ENCODE data around the gene RANBP10. TPM values are rescaled to one million over a fixed set of nuclear protein-coding genes. Genes with fewer than 3 reads are reported as not detected.

The RANBP10 gene
- polyA plus RNA-seq, 2 of the 4 experiments (the other 2 are of a cell fraction), result 7.5 to 9.8 TPM

GRCh38 chr16:67844497-67844896 is 38.1 kb upstream of the RANBP10 start:
- H3K9me3 ChIP-seq, result no peaks in the 10 kb centered on the region
- H3K27ac ChIP-seq, result no peak overlapping the region
- no peak overlapping the region for H3K4me3 ChIP-seq
- ATAC-seq, result no peak
- 90% methylated on average over 4 of the region's 4 CpGs for WGBS (ENCODE audit: missing lambda C conversion rate)
- FAIRE-seq, result no peak
- peaks cover 40% of the 10 kb centered on the region for H3K4me1 ChIP-seq
- CTCF ChIA-PET, result interaction anchor here (1.1 to 4.1 kb wide), 4 partner anchors 23 to 84 kb away, joined by 3 to 38 read pairs (median 4); no protein-coding TSS in a partner anchor
- DNase-seq (ENCODE audit: low read depth in 1 of 2, low spot score in 1 of 2), result no peak
- H3K4me2 ChIP-seq, result peak overlapping the region; percentile 87
- POLR2A ChIA-PET, result no interaction called here
- TF ChIP-seq JUNB (IDR thresholded peaks at IDR 0.05) (no peak), RNF2 (IDR thresholded peaks at IDR 0.05; ENCODE audit: borderline replicate concordance, low read depth) (no peak), ATOH8 (CRISPR knock-in tag; IDR thresholded peaks at IDR 0.05; ENCODE audit: low read depth) (no peak), ZNF302 (CRISPR knock-in tag; IDR thresholded peaks at IDR 0.05) (no peak), CHD4 (IDR thresholded peaks at IDR 0.05; ENCODE audit: borderline replicate concordance) (no peak), EHF (CRISPR knock-in tag; IDR thresholded peaks at IDR 0.05) (no peak), ZC3H11A (IDR thresholded peaks at IDR 0.05) (no peak), FOXS1 (CRISPR knock-in tag; IDR thresholded peaks at IDR 0.05) (no peak), GATA3 (IDR thresholded peaks at IDR 0.05; ENCODE audit: borderline replicate concordance) (no peak), FOSB (CRISPR knock-in tag; IDR thresholded peaks at IDR 0.05) (no peak)

GRCh38 chr16:67843343-67843765 is 37.0 kb upstream of the RANBP10 start:
- peak overlapping the region; percentile 87 for H3K4me2 ChIP-seq
- H3K4me3 ChIP-seq, result peak overlapping the region; percentile 58
- ChIA-PET CTCF (interaction anchor here (0.8 to 4.1 kb wide), 3 partner anchors 15 to 85 kb away, joined by 3 to 38 read pairs (median 4); no protein-coding TSS in a partner anchor), POLR2A (interaction anchor here (0.7 kb wide), 1 partner anchor 37 kb away, joined by 3 read pairs; the partner anchor contains the start of gene TSNAXIP1)
- H3K9me3 ChIP-seq, result no peaks in the 10 kb centered on the region
- peaks cover 37% of the 10 kb centered on the region for H3K4me1 ChIP-seq
- DNase-seq (ENCODE audit: low read depth in 1 of 2, low spot score in 1 of 2) (no peak), FAIRE-seq (no peak), ATAC-seq (no peak)
- H3K27ac ChIP-seq, result peak overlapping the region in 1 of 2 experiments; percentile 97; a peak in 1 of 6 replicates
- 97% methylated on average over 11 of the region's 11 CpGs for WGBS (ENCODE audit: missing lambda C conversion rate)
- TF ChIP-seq RCOR1 (IDR thresholded peaks at IDR 0.05; ENCODE audit: low read depth, low read length), result no peak
- TF ChIP-seq GATA3 (IDR thresholded peaks at IDR 0.05; ENCODE audit: borderline replicate concordance), result no peak
- no peak for TF ChIP-seq FOSB (CRISPR knock-in tag; IDR thresholded peaks at IDR 0.05)
- no peak for TF ChIP-seq JUN (IDR thresholded peaks at IDR 0.05)
- no peak for TF ChIP-seq POLR2AphosphoS2 (conservative IDR thresholded peaks at IDR 0.05; ENCODE audit: low read length)
- TF ChIP-seq SREBF2 (IDR thresholded peaks at IDR 0.05), result no peak

GRCh38 chr16:67842509-67843342 is 36.4 kb upstream of the RANBP10 start:
- CTCF ChIA-PET, result interaction anchor here (1.9 to 4.1 kb wide), 2 partner anchors 27 to 86 kb away, joined by 4 to 38 read pairs; no protein-coding TSS in a partner anchor
- POLR2A ChIA-PET, result interaction anchor here (0.7 kb wide), 1 partner anchor 36 kb away, joined by 3 read pairs; the partner anchor contains the start of gene TSNAXIP1
- Histone ChIP-seq H3K27ac (peak overlapping the region; percentile 97 to 98), H3K4me3 (peak overlapping the region; percentile 58), H3K9me3 (no peaks in the 10 kb centered on the region), H3K4me2 (peak overlapping the region; percentile 87), H3K4me1 (peaks cover 33% of the 10 kb centered on the region)
- TF ChIP-seq JUN (IDR thresholded peaks at IDR 0.05), result peak in 1 of 2 experiments; percentile 31; a peak in 1 of 5 replicates
- TF ChIP-seq CTCF (IDR thresholded peaks at IDR 0.05), result no peak
- no peak for TF ChIP-seq ATOH8 (CRISPR knock-in tag; IDR thresholded peaks at IDR 0.05; ENCODE audit: low read depth)
- no peak for TF ChIP-seq NFE2L2 (conservative IDR thresholded peaks at IDR 0.05; ENCODE audit: low read length)
- TF ChIP-seq RCOR1 (IDR thresholded peaks at IDR 0.05; ENCODE audit: low read depth, low read length), result no peak
- no peak for TF ChIP-seq USF2 (IDR thresholded peaks at IDR 0.05)
- TF ChIP-seq MAX (IDR thresholded peaks at IDR 0.05), result 0 out of 2 replicates have a peak, but pooled peaks have one; percentile 29
- no peak for TF ChIP-seq FOSL2 (IDR thresholded peaks at IDR 0.05)
- no peak for TF ChIP-seq FOSL2 (CRISPR knock-in tag; IDR thresholded peaks at IDR 0.05)
- TF ChIP-seq HEYL (CRISPR knock-in tag; IDR thresholded peaks at IDR 0.05), result no peak
- TF ChIP-seq JUNB (IDR thresholded peaks at IDR 0.05), result no peak
- TF ChIP-seq KDM1A (IDR thresholded peaks at IDR 0.05; ENCODE audit: low read depth), result no peak
- no peak for TF ChIP-seq SMC3 (IDR thresholded peaks at IDR 0.05)
- ATAC-seq (peak in 1 of 2 experiments; percentile 21; a peak in 2 of 6 replicates), DNase-seq (ENCODE audit: low read depth in 1 of 2, low spot score in 1 of 2) (peak in 1 of 2 experiments; percentile 48), FAIRE-seq (no peak)
- 64% methylated on average over 48 of the region's 67 CpGs for WGBS (ENCODE audit: missing lambda C conversion rate)

Measured in A549 (cell line).